ENCODE data around the gene GAPT. TPM values are rescaled to one million over a fixed set of nuclear protein-coding genes. Genes with fewer than 3 reads are reported as not detected.

The GAPT gene
- total RNA-seq (1 to 10 TPM; 1.4 to 2.5 TPM), polyA plus RNA-seq (under 1 TPM; 0.17 to 0.46 TPM)

GRCh38 chr5:58491216-58491892 lies at the start of gene GAPT:
Gene GAPT, plus strand, starts transcription at chr5:58491435. Its CDS starts 3,102 bp downstream, at chr5:58494537.
- Histone ChIP-seq H3K9ac (ENCODE audit: low read depth in 1 of 2, low read length in 2 of 2) (no peak within 1 kb of the TSS), H3K27ac (ENCODE audit: low read depth in 1 of 2, low read length in 2 of 2) (no peak within 1 kb of the TSS), H3K27me3 (ENCODE audit: control insufficient read depth in 4 of 4, insufficient read depth in 4 of 4, low read length in 3 of 4) (no peaks in the 10 kb centered on the region), H3K9me3 (ENCODE audit: control insufficient read depth in 4 of 4, low read length in 3 of 4) (no peaks in the 10 kb centered on the region), H3K36me3 (ENCODE audit: control insufficient read depth in 4 of 4, insufficient read depth in 3 of 4, low read depth in 1 of 4, low read length in 3 of 4) (no peaks in the 10 kb centered on the region), H3K4me3 (ENCODE audit: low read depth in 1 of 3, low read length in 3 of 3) (no peak within 1 kb of the TSS), H3K4me1 (ENCODE audit: control insufficient read depth in 4 of 4, insufficient read depth in 4 of 4, low read length in 3 of 4) (no peaks in the 10 kb centered on the region)
- TF ChIP-seq FOXA2 (IDR thresholded peaks at IDR 0.05) (no peak), FOXA1 (IDR thresholded peaks at IDR 0.05) (no peak), GABPA (IDR thresholded peaks at IDR 0.05 in 1 of 2, conservative IDR thresholded peaks at IDR 0.05 in 1 of 2) (no peak), EGR1 (IDR thresholded peaks at IDR 0.05; ENCODE audit: low read depth in 2 of 2) (no peak), SP1 (IDR thresholded peaks at IDR 0.05) (no peak), RAD21 (IDR thresholded peaks at IDR 0.05) (no peak), TAF1 (conservative IDR thresholded peaks at IDR 0.05) (no peak), RXRA (IDR thresholded peaks at IDR 0.05) (no peak), YY1 (IDR thresholded peaks at IDR 0.05) (no peak), HNF4G (IDR thresholded peaks at IDR 0.05) (no peak), JUND (IDR thresholded peaks at IDR 0.05) (no peak), NR2F2 (IDR thresholded peaks at IDR 0.05) (no peak), HNF4A (conservative IDR thresholded peaks at IDR 0.05) (no peak), REST (IDR thresholded peaks at IDR 0.05) (no peak)
- TF ChIP-seq, protein P1, sequence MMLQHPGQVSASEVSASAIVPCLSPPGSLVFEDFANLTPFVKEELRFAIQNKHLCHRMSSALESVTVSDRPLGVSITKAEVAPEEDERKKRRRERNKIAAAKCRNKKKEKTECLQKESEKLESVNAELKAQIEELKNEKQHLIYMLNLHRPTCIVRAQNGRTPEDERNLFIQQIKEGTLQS (IDR thresholded peaks at IDR 0.05) = no peak
- TF ChIP-seq, protein P2, sequence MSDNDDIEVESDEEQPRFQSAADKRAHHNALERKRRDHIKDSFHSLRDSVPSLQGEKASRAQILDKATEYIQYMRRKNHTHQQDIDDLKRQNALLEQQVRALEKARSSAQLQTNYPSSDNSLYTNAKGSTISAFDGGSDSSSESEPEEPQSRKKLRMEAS (IDR thresholded peaks at IDR 0.05) = no peak
- WGBS = 75% methylated on average over 6 of the region's 6 CpGs
- no peak for DNase-seq (ENCODE audit: low spot score)

DNA sequence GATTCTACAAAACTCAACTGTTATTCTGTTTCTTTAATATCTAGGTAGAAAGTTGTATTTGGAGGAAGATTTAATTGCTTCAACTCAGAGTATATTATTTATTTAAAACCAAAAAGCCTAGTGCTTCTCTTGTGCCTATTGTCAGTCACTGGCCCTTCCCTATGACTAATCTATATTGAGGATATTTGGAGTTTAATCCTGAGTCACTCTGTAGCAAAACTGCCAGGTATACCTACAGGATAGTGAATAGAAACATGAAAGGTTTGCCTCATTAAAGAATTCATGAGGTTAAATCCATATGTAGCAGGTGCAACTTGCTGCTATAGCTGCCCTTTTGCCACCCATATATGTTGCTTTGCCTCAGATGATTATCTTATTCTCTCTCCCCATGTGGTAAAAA lies 46.4 kb upstream of the GAPT start:
- Histone ChIP-seq H3K36me3 (ENCODE audit: control insufficient read depth in 4 of 4, insufficient read depth in 3 of 4, low read depth in 1 of 4, low read length in 3 of 4) (no peaks in the 10 kb centered on the region), H3K4me3 (ENCODE audit: low read depth in 1 of 3, low read length in 3 of 3) (no peak overlapping the region), H3K9ac (ENCODE audit: low read depth in 1 of 2, low read length in 2 of 2) (no peak overlapping the region), H3K27me3 (ENCODE audit: control insufficient read depth in 4 of 4, insufficient read depth in 4 of 4, low read length in 3 of 4) (no peaks in the 10 kb centered on the region), H3K4me1 (ENCODE audit: control insufficient read depth in 4 of 4, insufficient read depth in 4 of 4, low read length in 3 of 4) (no peaks in the 10 kb centered on the region), H3K27ac (ENCODE audit: low read depth in 1 of 2, low read length in 2 of 2) (no peak overlapping the region), H3K9me3 (ENCODE audit: control insufficient read depth in 4 of 4, low read length in 3 of 4) (peaks cover 0 to 5% (median 0%) of the 10 kb centered on the region in 4 donors)
- no peak for TF ChIP-seq NR2F2 (IDR thresholded peaks at IDR 0.05)
- no peak for DNase-seq (ENCODE audit: low spot score)

GRCh38 chr5:58446024-58446423 lies 45.2 kb upstream of the GAPT start:
- Histone ChIP-seq H3K27me3 (ENCODE audit: control insufficient read depth in 4 of 4, insufficient read depth in 4 of 4, low read length in 3 of 4) (no peaks in the 10 kb centered on the region), H3K36me3 (ENCODE audit: control insufficient read depth in 4 of 4, insufficient read depth in 3 of 4, low read depth in 1 of 4, low read length in 3 of 4) (peaks cover 0 to 2% (median under 1%) of the 10 kb centered on the region in 4 donors), H3K4me1 (ENCODE audit: control insufficient read depth in 4 of 4, insufficient read depth in 4 of 4, low read length in 3 of 4) (no peaks in the 10 kb centered on the region), H3K9ac (ENCODE audit: low read depth in 1 of 2, low read length in 2 of 2) (no peak overlapping the region), H3K9me3 (ENCODE audit: control insufficient read depth in 4 of 4, low read length in 3 of 4) (peaks cover 0 to 5% (median 0%) of the 10 kb centered on the region in 4 donors), H3K4me3 (ENCODE audit: low read depth in 1 of 3, low read length in 3 of 3) (no peak overlapping the region), H3K27ac (ENCODE audit: low read depth in 1 of 2, low read length in 2 of 2) (no peak overlapping the region)
- no peak for DNase-seq (ENCODE audit: low spot score)
- 85% methylated on average over 10 of the region's 10 CpGs for WGBS
- TF ChIP-seq CTCF (IDR thresholded peaks at IDR 0.05; ENCODE audit: low read depth, low read length, missing input control) = no peak
- no peak for TF ChIP-seq HNF4A (conservative IDR thresholded peaks at IDR 0.05)
- TF ChIP-seq NR2F2 (IDR thresholded peaks at IDR 0.05) = no peak
- TF ChIP-seq HNF4G (IDR thresholded peaks at IDR 0.05) = no peak
- no peak for TF ChIP-seq REST (IDR thresholded peaks at IDR 0.05)
- TF ChIP-seq JUND (IDR thresholded peaks at IDR 0.05) = no peak
